Esophagus (tissue), 2 donors: ENCODE data around the gene CCDC187. TPM values are rescaled to one million over a fixed set of nuclear protein-coding genes. Genes with fewer than 3 reads are reported as not detected.

ENCODE experiments used
- H3K27ac ChIP-seq, 2 donors: one replicate each; pipeline ENCODE4 v1.5.1; 2013; ENCODE audit warnings: low read depth in 2 of 2, mild to moderate bottlenecking in 2 of 2, inconsistent platforms in 1 of 2, low read length in 1 of 2, moderate library complexity in 1 of 2
- H3K27me3 ChIP-seq, 2 donors: one replicate each; pipeline ENCODE4 v1.6.1; 2013; ENCODE audit warnings: low read length in 2 of 2, control low read depth in 1 of 2, mild to moderate bottlenecking in 1 of 2; ENCODE audit not compliant: insufficient read depth in 2 of 2, control insufficient read depth in 1 of 2
- H3K36me3 ChIP-seq, 2 donors: one replicate each; pipeline ENCODE4 v1.6.1; 2013; ENCODE audit warnings: low read length in 1 of 2; ENCODE audit not compliant: control insufficient read depth in 2 of 2, insufficient read depth in 2 of 2
- H3K4me1 ChIP-seq, 2 donors: one replicate each; pipeline ENCODE4 v1.6.1; 2013; ENCODE audit warnings: low read length in 1 of 2; ENCODE audit not compliant: control insufficient read depth in 2 of 2, insufficient read depth in 2 of 2
- H3K4me3 ChIP-seq, 2 donors: one replicate each; pipeline ENCODE4 v1.5.1; 2013; ENCODE audit warnings: low read length in 2 of 2, mild to moderate bottlenecking in 2 of 2, low read depth in 1 of 2, moderate library complexity in 1 of 2
- H3K9me3 ChIP-seq, 2 donors: one replicate each; pipeline ENCODE4 v1.6.1; 2013; ENCODE audit warnings: mild to moderate bottlenecking in 2 of 2, low read depth in 1 of 2, low read length in 1 of 2, moderate library complexity in 1 of 2; ENCODE audit not compliant: control insufficient read depth in 2 of 2, insufficient read depth in 1 of 2
- WGBS, 2 donors: extraction: QIAGEN DNeasy Blood & Tissue Kit; methylation state at CpG; one replicate each; pipeline ENCODE4 v1.1.7; 2013; 5-methylcytosine and 5-hydroxymethylcytosine counted together
- polyA plus RNA-seq, 2 donors: library from polyadenylated mRNA; stranded (reverse); fragments of 200-250 nt; gene quantifications; one replicate each; pipeline ENCODE4 v1.2.3, GENCODE V29; 2013
- donor health status: healthy with polysubstance abuse.
- donor health status: Bipolar disorder and iron deficiency.

The CCDC187 gene
- polyA plus RNA-seq, 2 donors, result not detected

DNA sequence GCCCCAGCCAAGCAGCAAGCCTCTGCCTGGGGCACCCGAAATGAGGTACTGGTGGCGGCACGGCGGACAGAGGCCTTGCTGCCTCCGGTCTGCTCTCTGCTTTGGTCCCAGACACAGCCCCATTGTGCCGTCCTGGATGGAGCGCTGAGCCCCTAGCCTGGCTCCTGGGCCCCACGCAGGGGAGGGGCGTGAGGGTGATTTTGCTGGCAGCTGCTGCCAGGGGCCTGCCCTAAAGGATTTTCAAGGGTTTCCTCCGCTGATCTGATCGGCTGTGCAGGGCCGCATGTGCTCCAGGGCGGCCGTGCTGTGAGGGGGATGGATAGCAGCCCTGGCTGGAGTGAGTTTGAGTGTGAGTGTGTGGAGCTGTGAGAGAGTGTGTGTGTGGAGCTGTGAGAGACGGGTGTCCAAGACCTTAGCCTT is 24.7 kb upstream of the CCDC187 start:
- H3K4me1 ChIP-seq, result peaks cover 2 to 19% of the 10 kb centered on the region in 2 donors
- H3K9me3 ChIP-seq, result no peaks in the 10 kb centered on the region
- peak overlapping the region in 1 of 2 donors; percentile 53 for H3K4me3 ChIP-seq
- no peaks in the 10 kb centered on the region for H3K27me3 ChIP-seq
- H3K27ac ChIP-seq, result peak overlapping the region in 1 of 2 donors; percentile 22
- WGBS, 2 donors, result 32 to 38% methylated on average over 15 of the region's 15 CpGs
- no peaks in the 10 kb centered on the region for H3K36me3 ChIP-seq

DNA sequence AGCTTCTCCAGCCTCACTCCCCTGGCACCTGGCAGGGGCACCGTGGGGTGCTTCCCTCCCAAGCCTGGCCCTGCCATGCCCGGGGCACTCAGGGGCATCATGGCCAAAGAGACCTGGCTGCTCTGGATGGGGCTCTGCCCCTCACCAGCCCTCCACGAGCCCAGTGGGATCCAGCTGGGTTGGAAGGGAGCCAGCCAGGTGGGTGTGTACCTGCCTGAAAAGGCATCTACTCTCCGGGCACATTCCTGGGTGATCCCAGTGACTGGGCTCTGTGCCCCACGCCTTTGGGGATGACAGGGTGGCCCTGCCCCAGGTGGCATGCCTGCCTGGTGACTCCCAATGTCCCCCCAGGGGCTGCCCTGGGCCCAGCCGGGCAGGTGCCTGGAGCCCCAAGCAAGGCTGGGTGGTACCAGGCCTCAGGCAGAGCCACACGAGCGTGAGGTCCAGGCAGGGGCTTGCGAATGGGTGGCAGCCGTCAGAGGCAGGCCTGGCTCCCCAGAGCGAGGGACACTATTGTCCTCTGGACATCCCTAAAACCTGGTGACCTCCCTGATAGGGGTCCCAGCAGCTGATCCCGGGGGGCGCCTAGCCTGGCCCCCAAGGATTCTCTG is 24.2 kb upstream of the CCDC187 start:
- Histone ChIP-seq H3K27me3 (no peaks in the 10 kb centered on the region), H3K4me1 (peaks cover 0 to 23% of the 10 kb centered on the region in 2 donors), H3K9me3 (peaks cover 0 to 2% of the 10 kb centered on the region in 2 donors), H3K4me3 (peak overlapping the region; percentile 47 to 53), H3K27ac (peak overlapping the region in 1 of 2 donors; percentile 22), H3K36me3 (no peaks in the 10 kb centered on the region)
- 18 to 25% methylated on average over 13 of the region's 13 CpGs for WGBS, 2 donors

DNA sequence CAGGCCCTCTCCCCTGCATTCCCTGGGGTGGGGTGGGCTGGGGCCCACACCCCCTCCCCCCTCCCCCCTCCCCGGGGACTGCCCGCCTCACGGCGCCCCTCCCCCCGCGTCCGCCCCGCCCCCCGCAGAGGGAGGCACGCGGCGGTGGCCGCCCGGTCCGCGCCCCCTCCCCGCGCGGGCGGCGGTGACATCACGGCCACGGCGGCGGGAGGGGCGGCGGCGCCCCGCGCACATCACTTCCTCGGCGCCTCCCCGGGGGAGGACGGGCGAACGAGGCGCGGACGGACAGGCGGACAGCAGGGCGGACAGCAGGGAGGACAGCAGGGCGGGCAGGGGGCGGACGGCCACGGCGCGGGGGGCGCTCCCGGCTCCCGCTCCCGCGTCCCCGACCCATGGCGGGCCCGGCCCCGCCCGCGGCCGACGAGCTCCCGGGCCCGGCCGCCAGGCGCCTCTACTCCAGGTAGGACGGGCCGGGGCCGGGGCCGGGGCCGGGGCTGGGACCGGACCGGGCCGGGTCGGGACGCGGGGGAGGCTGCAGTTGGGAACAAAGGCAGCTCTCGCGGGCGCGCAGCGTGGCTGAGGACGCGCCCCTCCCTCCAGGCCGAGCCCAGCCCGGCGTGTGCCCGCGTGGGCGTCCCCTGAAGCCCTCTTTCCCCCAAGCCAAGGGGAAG is 23.5 kb upstream of the CCDC187 start, which contains the start of gene GPSM1:
Gene GPSM1 (plus strand): TSS at position 236 of the 671 bp plus-strand sequence. CDS start 157 bp downstream, at position 393.
- no peaks in the 10 kb centered on the region for H3K27me3 ChIP-seq
- peak within 1 kb of the TSS; percentile 22 to 35 for H3K27ac ChIP-seq
- WGBS, 2 donors, result 1% methylated on average over 30 to 86 of the region's 88 CpGs
- peaks cover 0 to 2% of the 10 kb centered on the region in 2 donors for H3K9me3 ChIP-seq
- no peaks in the 10 kb centered on the region for H3K36me3 ChIP-seq
- peak within 1 kb of the TSS; percentile 47 to 53 for H3K4me3 ChIP-seq
- peaks cover 0 to 27% of the 10 kb centered on the region in 2 donors for H3K4me1 ChIP-seq

DNA sequence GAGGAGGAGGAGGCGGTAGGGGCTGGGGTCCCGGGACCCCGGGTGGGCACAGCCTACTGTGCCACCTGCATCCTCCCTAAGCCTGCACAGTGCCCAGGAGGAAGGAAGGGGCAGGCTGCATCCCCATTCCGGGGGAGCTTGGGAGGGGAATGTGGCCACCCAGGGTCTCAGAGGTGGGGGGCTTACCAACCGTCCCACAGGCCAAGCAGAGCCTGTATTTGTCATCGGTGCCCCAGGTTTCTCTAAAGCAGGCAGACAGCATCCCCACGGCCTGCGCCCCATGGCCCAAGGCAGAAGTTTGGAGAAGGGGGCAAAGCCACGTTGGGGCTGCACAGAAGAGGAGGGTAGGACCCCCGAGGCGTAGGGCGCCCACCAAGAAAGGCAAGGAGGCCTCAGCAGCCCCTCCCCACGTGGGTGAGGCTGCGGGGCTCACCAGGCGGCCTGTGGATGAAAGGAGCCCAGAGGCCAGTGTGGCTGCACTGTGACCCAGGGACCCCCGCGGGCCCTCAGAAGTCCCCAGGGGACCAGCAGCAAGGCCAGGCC is 22.9 kb upstream of the CCDC187 start:
- peaks cover 0 to 2% of the 10 kb centered on the region in 2 donors for H3K9me3 ChIP-seq
- H3K27ac ChIP-seq, result peak overlapping the region; percentile 8 to 35
- no peaks in the 10 kb centered on the region for H3K36me3 ChIP-seq
- H3K4me1 ChIP-seq, result peaks cover 0 to 27% of the 10 kb centered on the region in 2 donors
- no peaks in the 10 kb centered on the region for H3K27me3 ChIP-seq
- 41 to 46% methylated on average over 16 to 17 of the region's 17 CpGs for WGBS, 2 donors
- peak overlapping the region in 1 of 2 donors; percentile 47 for H3K4me3 ChIP-seq

DNA sequence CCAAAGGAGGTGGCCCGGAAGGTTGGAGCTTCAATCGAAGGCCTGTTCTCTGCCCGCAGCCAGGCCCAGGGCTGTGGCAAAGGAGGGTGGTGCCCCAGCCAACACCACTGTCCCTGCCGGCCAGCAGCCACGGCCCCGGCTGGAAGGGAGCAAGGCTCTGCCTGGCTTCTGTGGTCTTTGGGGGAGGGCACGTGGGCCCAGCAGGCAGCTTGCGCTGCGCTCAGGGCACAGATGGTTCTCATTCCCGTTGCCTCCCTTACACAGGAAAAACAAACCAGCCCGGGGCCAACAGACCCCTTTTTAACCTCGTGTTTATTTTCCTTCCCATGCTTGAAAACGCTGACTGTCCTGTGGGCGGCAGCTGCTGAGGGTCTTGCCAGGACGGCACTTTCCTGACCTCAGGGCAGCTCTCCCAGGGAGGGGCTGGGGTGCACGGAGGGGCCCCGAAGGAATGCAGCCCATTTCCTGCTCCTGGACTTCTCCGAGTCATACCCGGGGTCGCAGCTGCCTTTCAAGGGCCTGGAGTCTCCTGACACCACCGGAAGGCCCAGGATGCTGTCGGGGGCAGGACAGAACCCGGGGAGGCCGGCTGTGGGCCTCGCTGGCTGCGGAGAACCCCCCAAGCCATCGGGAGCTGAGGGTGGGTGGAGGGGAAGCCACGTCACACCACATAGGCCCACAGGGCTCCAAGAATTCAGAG is 22.3 kb upstream of the CCDC187 start:
- H3K4me1 ChIP-seq, result peaks cover 0 to 27% of the 10 kb centered on the region in 2 donors

DNA sequence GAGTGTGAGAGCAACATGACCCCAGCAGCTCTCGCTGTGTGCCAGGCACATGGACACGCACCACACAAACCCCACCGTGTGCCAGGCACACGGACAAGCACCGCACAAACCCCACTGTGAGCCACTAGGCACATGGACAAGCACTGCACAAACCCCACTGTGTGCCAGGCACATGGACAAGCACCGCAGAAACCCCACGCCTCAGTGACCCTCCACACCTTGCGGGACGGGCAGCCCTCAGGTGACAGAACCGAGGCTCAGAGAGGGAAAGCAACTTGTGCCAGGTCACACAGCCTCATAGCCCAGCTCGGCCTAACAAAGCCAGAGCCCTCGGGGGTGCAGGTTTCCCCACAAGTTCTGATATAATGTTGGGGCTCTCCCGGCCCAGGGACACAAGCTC is 21.5 kb upstream of the CCDC187 start:
- no peak overlapping the region for H3K27ac ChIP-seq
- WGBS, 2 donors, result 87 to 88% methylated on average over 13 of the region's 13 CpGs
- H3K4me1 ChIP-seq, result peaks cover 0 to 27% of the 10 kb centered on the region in 2 donors

More for the DNA sequence above, 22.3 kb upstream of the CCDC187 start:
- Histone ChIP-seq H3K36me3 (no peaks in the 10 kb centered on the region), H3K9me3 (peaks cover 4 to 6% of the 10 kb centered on the region in 2 donors), H3K4me3 (no peak overlapping the region), H3K27ac (peak overlapping the region in 1 of 2 donors; percentile 35), H3K27me3 (no peaks in the 10 kb centered on the region)
- 47 to 51% methylated on average over 28 of the region's 28 CpGs for WGBS, 2 donors

DNA sequence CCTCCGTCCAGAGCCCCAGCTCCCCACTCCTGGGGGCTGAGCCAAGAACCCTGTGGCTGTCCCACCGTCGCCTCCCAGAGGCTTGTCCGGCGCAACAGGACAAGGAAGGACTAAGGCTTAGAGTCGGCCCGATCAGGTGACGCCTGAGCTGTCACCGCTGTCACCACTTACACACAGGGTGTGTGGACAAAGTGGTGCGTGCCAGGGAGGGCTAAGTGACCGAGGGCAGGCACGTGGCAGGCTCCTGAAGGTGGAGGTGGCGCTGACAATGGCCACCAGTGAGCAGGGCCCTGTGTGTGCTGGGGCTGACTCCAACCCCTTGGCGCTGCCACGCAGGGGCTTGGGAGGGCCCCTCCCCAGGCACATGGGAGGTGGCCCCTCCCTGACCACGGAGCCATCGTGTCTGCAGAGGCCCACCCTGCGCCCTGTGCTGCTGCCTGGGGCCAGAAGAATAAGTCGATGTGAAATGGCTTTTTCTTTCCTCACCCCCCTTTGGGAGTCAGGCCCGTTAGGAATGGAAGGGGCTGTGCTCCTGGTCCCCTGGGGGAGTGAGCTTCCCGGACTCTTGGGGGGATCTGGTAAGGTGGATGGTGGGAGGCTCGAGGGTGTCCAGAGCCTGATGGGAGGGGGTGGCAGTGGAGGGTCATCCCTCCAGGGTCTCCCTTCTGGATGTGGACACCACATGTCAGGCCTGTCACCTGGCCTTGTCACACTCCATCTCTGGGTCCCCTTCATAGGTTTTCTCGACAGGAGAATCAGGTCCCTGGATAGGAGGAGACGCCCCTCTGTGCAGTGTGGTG is 20.8 kb upstream of the CCDC187 start:
- Histone ChIP-seq H3K9me3 (peaks cover 4 to 6% of the 10 kb centered on the region in 2 donors), H3K36me3 (no peaks in the 10 kb centered on the region), H3K27me3 (no peaks in the 10 kb centered on the region), H3K27ac (no peak overlapping the region), H3K4me3 (no peak overlapping the region), H3K4me1 (peaks cover 0 to 27% of the 10 kb centered on the region in 2 donors)
- WGBS, 2 donors, result 73% methylated on average over 24 of the region's 24 CpGs

More for the DNA sequence above, 21.5 kb upstream of the CCDC187 start:
- Histone ChIP-seq H3K36me3 (no peaks in the 10 kb centered on the region), H3K27me3 (no peaks in the 10 kb centered on the region), H3K4me3 (no peak overlapping the region), H3K9me3 (peaks cover 4 to 6% of the 10 kb centered on the region in 2 donors)

DNA sequence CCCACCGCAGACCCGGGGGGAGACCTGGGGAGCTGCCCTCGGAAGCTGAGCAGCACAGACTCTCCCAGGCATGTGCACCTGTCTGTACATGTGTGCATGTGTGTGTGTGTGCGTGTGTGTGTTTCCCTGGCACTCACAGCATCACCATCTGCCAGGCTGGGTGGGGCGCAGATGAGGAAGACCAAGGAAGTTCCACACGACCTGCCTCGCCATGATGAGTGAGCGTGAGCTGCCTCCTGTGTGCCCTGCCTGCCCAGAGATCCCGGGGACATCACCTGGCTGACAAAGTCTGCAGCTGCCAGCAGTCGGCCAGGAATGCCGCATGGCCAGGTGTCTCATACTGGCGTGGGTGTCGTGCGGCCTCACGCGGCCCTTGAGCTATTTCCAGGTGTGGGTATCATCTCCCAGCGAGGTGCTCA is 19.5 kb upstream of the CCDC187 start:
- Histone ChIP-seq H3K27ac (no peak overlapping the region), H3K4me3 (no peak overlapping the region), H3K36me3 (no peaks in the 10 kb centered on the region), H3K4me1 (peaks cover 0 to 23% of the 10 kb centered on the region in 2 donors), H3K27me3 (no peaks in the 10 kb centered on the region), H3K9me3 (peaks cover 4 to 6% of the 10 kb centered on the region in 2 donors)
- 45 to 48% methylated on average over 17 of the region's 17 CpGs for WGBS, 2 donors
